ENCODE measurements around the gene ALDH3B1. TPM values are rescaled to one million over a fixed set of nuclear protein-coding genes. Genes with fewer than 3 reads are reported as not detected.
"Not testable (repeated sequence)": the region's sequence is repeated elsewhere in the genome, so short reads cannot be mapped to it uniquely, and the experiment has no call there.

The ALDH3B1 gene
- total and polyA plus RNA-seq, 4 donors, result 1.6 to 7.1 (median 3.4) TPM

GRCh38 chr11:67964746-67965145 is 45.4 kb upstream of the ALDH3B1 start:
- H3K36me3 ChIP-seq (ENCODE audit: control insufficient read depth in 4 of 4, insufficient read depth in 3 of 4, low read depth in 1 of 4, low read length in 3 of 4); H3K27ac ChIP-seq (ENCODE audit: low read depth in 1 of 2, low read length in 2 of 2); H3K9ac ChIP-seq (ENCODE audit: low read depth in 1 of 2, low read length in 2 of 2); H3K27me3 ChIP-seq (ENCODE audit: control insufficient read depth in 4 of 4, insufficient read depth in 4 of 4, low read length in 3 of 4); H3K4me3 ChIP-seq (ENCODE audit: low read depth in 1 of 3, low read length in 3 of 3); DNase-seq (ENCODE audit: low spot score); H3K4me1 ChIP-seq (ENCODE audit: control insufficient read depth in 4 of 4, insufficient read depth in 4 of 4, low read length in 3 of 4); H3K9me3 ChIP-seq (ENCODE audit: control insufficient read depth in 4 of 4, low read length in 3 of 4): not testable (repeated sequence)

- H3K27me3 ChIP-seq (ENCODE audit: control insufficient read depth in 4 of 4, insufficient read depth in 4 of 4, low read length in 3 of 4); H3K4me1 ChIP-seq (ENCODE audit: control insufficient read depth in 4 of 4, insufficient read depth in 4 of 4, low read length in 3 of 4); H3K4me3 ChIP-seq (ENCODE audit: low read depth in 1 of 3, low read length in 3 of 3); H3K27ac ChIP-seq (ENCODE audit: low read depth in 1 of 2, low read length in 2 of 2); DNase-seq (ENCODE audit: low spot score); H3K36me3 ChIP-seq (ENCODE audit: control insufficient read depth in 4 of 4, insufficient read depth in 3 of 4, low read depth in 1 of 4, low read length in 3 of 4); H3K9me3 ChIP-seq (ENCODE audit: control insufficient read depth in 4 of 4, low read length in 3 of 4); H3K9ac ChIP-seq (ENCODE audit: low read depth in 1 of 2, low read length in 2 of 2): not testable (repeated sequence)
- WGBS, result 93% methylated on average over 19 of the region's 19 CpGs
These were observed 44.2 kb upstream of the ALDH3B1 start for GRCh38 chr11:67965830-67966348.

GRCh38 chr11:67974746-67975145 is 35.4 kb upstream of the ALDH3B1 start:
- 87% methylated on average over 12 of the region's 12 CpGs for WGBS

DNA sequence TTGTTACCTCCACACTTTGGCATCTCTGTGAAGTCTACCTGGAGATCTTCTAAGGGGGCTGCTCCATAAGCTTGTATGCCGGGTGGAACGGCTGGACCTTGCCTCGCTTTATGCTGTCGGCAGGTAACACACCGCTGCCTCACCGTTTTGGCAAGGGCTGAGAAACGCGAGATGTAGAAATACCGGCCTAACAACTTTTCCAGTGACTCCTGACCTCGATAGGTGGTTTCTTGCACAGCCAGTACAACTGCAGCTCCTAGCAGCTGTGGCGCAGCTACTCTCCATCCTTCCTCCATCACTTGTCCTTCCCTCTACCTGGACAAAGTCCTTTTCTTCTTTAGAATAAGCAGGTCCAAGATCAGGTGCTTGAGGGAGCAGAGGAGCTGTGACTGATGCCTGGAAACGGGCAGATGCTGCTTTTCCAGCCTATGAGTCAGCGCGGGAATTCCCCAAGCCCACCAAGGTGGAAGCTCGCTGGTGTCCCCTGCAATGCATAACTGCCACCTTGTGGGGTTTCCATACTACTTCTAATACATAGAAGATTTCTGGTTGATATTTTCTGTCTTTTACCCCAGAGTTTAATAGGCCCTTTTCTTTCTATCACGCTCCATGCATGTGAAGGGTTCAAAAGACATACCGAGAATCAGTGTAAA is 31.2 kb upstream of the ALDH3B1 start:
- H3K27me3 ChIP-seq (ENCODE audit: control insufficient read depth in 4 of 4, insufficient read depth in 4 of 4, low read length in 3 of 4); DNase-seq (ENCODE audit: low spot score); H3K9me3 ChIP-seq (ENCODE audit: control insufficient read depth in 4 of 4, low read length in 3 of 4); H3K36me3 ChIP-seq (ENCODE audit: control insufficient read depth in 4 of 4, insufficient read depth in 3 of 4, low read depth in 1 of 4, low read length in 3 of 4); H3K27ac ChIP-seq (ENCODE audit: low read depth in 1 of 2, low read length in 2 of 2); H3K4me1 ChIP-seq (ENCODE audit: control insufficient read depth in 4 of 4, insufficient read depth in 4 of 4, low read length in 3 of 4); H3K9ac ChIP-seq (ENCODE audit: low read depth in 1 of 2, low read length in 2 of 2); H3K4me3 ChIP-seq (ENCODE audit: low read depth in 1 of 3, low read length in 3 of 3): not testable (repeated sequence)
- 65% methylated on average over 17 of the region's 17 CpGs for WGBS

More at GRCh38 chr11:67974746-67975145, 35.4 kb upstream of the ALDH3B1 start:
- H3K36me3 ChIP-seq (ENCODE audit: control insufficient read depth in 4 of 4, insufficient read depth in 3 of 4, low read depth in 1 of 4, low read length in 3 of 4); H3K27me3 ChIP-seq (ENCODE audit: control insufficient read depth in 4 of 4, insufficient read depth in 4 of 4, low read length in 3 of 4); H3K9me3 ChIP-seq (ENCODE audit: control insufficient read depth in 4 of 4, low read length in 3 of 4); H3K27ac ChIP-seq (ENCODE audit: low read depth in 1 of 2, low read length in 2 of 2); H3K4me3 ChIP-seq (ENCODE audit: low read depth in 1 of 3, low read length in 3 of 3); H3K9ac ChIP-seq (ENCODE audit: low read depth in 1 of 2, low read length in 2 of 2); DNase-seq (ENCODE audit: low spot score); H3K4me1 ChIP-seq (ENCODE audit: control insufficient read depth in 4 of 4, insufficient read depth in 4 of 4, low read length in 3 of 4): not testable (repeated sequence)

DNA sequence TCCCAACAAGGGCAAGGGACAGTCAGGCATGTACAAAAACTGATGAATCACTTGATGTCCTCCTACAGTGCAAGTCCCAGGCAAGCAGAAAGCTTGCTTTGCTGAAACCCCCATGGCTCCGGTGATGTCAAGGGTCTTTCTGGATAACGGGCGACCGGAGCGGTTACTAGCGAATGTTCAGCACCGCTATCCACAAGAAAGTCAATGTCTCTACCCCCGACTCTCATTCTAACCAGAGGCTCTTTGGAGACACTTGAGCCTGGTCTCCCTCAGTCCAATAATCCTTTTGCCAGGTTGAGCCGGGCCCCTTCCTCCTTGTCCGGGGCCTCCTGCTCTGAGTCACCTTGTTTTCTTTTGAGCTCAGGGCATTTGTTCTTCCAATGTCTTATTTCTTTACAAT is 28.9 kb upstream of the ALDH3B1 start:
- not testable (repeated sequence) for H3K4me3 ChIP-seq (ENCODE audit: low read depth in 1 of 3, low read length in 3 of 3); H3K4me1 ChIP-seq (ENCODE audit: control insufficient read depth in 4 of 4, insufficient read depth in 4 of 4, low read length in 3 of 4); H3K9me3 ChIP-seq (ENCODE audit: control insufficient read depth in 4 of 4, low read length in 3 of 4); H3K27me3 ChIP-seq (ENCODE audit: control insufficient read depth in 4 of 4, insufficient read depth in 4 of 4, low read length in 3 of 4); H3K27ac ChIP-seq (ENCODE audit: low read depth in 1 of 2, low read length in 2 of 2); DNase-seq (ENCODE audit: low spot score); H3K9ac ChIP-seq (ENCODE audit: low read depth in 1 of 2, low read length in 2 of 2); H3K36me3 ChIP-seq (ENCODE audit: control insufficient read depth in 4 of 4, insufficient read depth in 3 of 4, low read depth in 1 of 4, low read length in 3 of 4)
- WGBS, result 84% methylated on average over 10 of the region's 10 CpGs

DNA sequence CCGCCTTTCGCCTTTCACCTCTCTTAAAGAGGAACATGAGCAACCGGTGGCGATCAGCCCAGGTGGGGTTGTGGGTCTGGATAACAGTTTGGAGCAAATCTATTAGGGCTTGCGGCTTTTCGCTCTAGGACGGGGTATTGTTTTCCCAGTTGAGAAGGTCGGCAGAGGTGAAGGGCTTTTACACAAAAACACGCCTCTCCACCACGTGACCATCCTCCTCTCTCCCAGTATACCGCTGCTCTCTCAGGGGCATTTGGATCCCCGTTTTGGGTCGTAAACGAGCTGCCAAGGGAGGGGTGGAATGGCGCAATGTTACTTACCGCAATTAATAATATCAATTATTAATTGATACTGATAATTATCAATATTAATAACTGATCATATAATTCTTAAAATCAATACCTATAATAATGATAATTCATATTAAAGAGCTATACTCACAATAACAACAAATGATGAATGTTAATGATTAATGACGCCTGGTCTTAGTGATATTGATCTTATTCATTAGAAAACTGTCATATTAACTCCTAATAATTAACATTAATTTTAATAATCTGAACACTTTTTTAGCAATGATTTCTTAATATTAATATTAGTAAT is 27.8 kb upstream of the ALDH3B1 start:
- not testable (repeated sequence) for H3K4me3 ChIP-seq (ENCODE audit: low read depth in 1 of 3, low read length in 3 of 3); DNase-seq (ENCODE audit: low spot score); H3K27me3 ChIP-seq (ENCODE audit: control insufficient read depth in 4 of 4, insufficient read depth in 4 of 4, low read length in 3 of 4); H3K4me1 ChIP-seq (ENCODE audit: control insufficient read depth in 4 of 4, insufficient read depth in 4 of 4, low read length in 3 of 4); H3K9me3 ChIP-seq (ENCODE audit: control insufficient read depth in 4 of 4, low read length in 3 of 4); H3K9ac ChIP-seq (ENCODE audit: low read depth in 1 of 2, low read length in 2 of 2); H3K27ac ChIP-seq (ENCODE audit: low read depth in 1 of 2, low read length in 2 of 2); H3K36me3 ChIP-seq (ENCODE audit: control insufficient read depth in 4 of 4, insufficient read depth in 3 of 4, low read depth in 1 of 4, low read length in 3 of 4)
- 67% methylated on average over 17 of the region's 17 CpGs for WGBS
